Muscle of leg (tissue), 16 donors: ENCODE measurements around the gene TRIM39. TPM values are rescaled to one million over a fixed set of nuclear protein-coding genes. Genes with fewer than 3 reads are reported as not detected.
"Not testable (repeated sequence)": the region's sequence is repeated elsewhere in the genome, so short reads cannot be mapped to it uniquely, and the experiment has no call there.

Source experiments
- DNase-seq: peaks from one replicate; pipeline ENCODE4 v3.0.0; 2013
- H3K27ac ChIP-seq: one replicate; pipeline ENCODE4 v1.5.1; 2013; ENCODE audit warnings: mild to moderate bottlenecking, low read length, control low read depth
- H3K27me3 ChIP-seq: one replicate; pipeline ENCODE4 v1.6.1; 2013; ENCODE audit warnings: low read length; ENCODE audit not compliant: control insufficient read depth, insufficient read depth
- H3K36me3 ChIP-seq: one replicate; pipeline ENCODE4 v1.6.1; 2013; ENCODE audit warnings: low read length; ENCODE audit not compliant: control insufficient read depth, insufficient read depth
- H3K4me1 ChIP-seq: one replicate; pipeline ENCODE4 v1.6.1; 2013; ENCODE audit warnings: low read length; ENCODE audit not compliant: control insufficient read depth, insufficient read depth
- H3K4me3 ChIP-seq: one replicate; pipeline ENCODE4 v1.5.1; 2013; ENCODE audit warnings: low read length, control low read depth
- H3K9me3 ChIP-seq: replicated peaks from 2 replicates; pipeline ENCODE4 v1.6.1; 2013; ENCODE audit warnings: low read depth, low read length; ENCODE audit not compliant: control insufficient read depth
- WGBS: methylation state at CpG from one replicate; pipeline ENCODE4 v1.1.5; 2013; ENCODE audit warnings: missing lambda C conversion rate; ENCODE audit not compliant: insufficient coverage; 5-methylcytosine and 5-hydroxymethylcytosine counted together
- long read RNA-seq, 11 donors: transcript quantifications; one replicate each; lab custom pipeline, GENCODE V29; 2026
- polyA plus RNA-seq, 8 donors: library from polyadenylated mRNA; unstranded; fragments of 120-200 nt; gene quantifications; one replicate each; pipeline versions ENCODE4 v1.2.1 to v1.2.3, GENCODE V29; 2013; ENCODE audit warnings: inconsistent platforms in 1 of 8, low replicate concordance in 1 of 8; ENCODE audit not compliant: insufficient read length in 8 of 8, insufficient read depth in 1 of 8
- total RNA-seq: library from RNA; stranded (reverse); fragments of 120-200 nt; gene quantifications from one replicate; pipeline ENCODE4 v1.2.4, GENCODE V29; 2013

Gene TRIM39
- 7.4 TPM for total RNA-seq
- polyA plus RNA-seq: 1 to 10 TPM; 6.5 to 8.7 (median 7.3) TPM
- long read RNA-seq, donor 1: 0 reads
- long read RNA-seq, donor 2: 0 reads
- long read RNA-seq, donor 3: 0 reads
- long read RNA-seq, donor 4: 0 reads
- long read RNA-seq, donor 5, partial matches to known transcripts: 0 of 1 reads
- long read RNA-seq, donor 5, other reads (novel, unspliced or antisense): 0 of 1 reads
- long read RNA-seq, donor 6: 0 reads
- long read RNA-seq, donor 7: 0 reads
- long read RNA-seq, donor 8: 0 reads
- long read RNA-seq, donor 9: 0 reads
- long read RNA-seq, donor 10, partial matches to known transcripts: 0 of 1 reads
- long read RNA-seq, donor 10, other reads (novel, unspliced or antisense): 0 of 1 reads
- long read RNA-seq, donor 11: 0 reads

DNA sequence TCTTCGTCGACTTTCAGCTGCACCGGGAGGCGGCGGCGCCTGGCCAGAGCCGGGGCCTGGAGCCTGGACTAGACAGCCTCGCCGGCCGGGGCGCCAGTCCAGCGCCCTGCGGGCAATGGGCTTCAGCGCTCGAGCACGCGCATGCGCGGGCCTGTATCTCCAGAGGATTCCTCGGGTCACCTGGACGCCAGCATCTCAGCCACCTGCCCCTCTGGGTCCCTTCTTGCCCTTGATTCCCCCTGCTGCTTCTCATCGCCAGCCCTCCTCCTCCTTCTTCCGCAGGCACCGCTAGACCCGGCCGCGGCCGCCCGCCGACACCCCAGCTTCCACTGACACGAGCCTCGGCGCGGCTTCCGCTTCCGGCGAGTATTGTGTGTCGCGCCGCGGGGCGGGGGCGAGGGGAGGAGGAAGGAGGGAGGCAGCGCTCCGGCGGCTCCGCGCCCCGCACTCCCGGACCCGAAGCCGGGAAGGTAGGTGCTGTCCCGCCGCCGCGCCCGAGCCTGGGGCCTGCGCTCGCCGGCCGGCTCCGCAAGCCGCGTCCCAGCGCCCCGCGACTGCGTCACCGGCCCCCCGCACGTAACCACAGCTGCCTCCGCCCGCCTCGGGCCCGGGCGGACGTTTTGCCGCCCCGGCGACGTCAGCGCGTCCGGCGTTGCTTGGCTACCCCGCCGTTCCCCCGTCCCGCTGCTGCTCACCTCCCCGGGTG is at the start of gene TRIM39:
TRIM39 (plus strand) TSS at position 402 of the 706 bp plus-strand sequence. CDS start 2,391 bp downstream, outside the sequence.
- WGBS: under 1% methylated on average over 84 of the region's 90 CpGs
- Histone ChIP-seq H3K27me3 (no peaks in the 10 kb centered on the region), H3K4me3 (peak within 1 kb of the TSS; percentile 77), H3K4me1 (peaks cover 16% of the 10 kb centered on the region), H3K36me3 (peaks cover 22% of the 10 kb centered on the region), H3K9me3 (no peaks in the 10 kb centered on the region), H3K27ac (peak within 1 kb of the TSS; percentile 96)
- peak; percentile 94 for DNase-seq

DNA sequence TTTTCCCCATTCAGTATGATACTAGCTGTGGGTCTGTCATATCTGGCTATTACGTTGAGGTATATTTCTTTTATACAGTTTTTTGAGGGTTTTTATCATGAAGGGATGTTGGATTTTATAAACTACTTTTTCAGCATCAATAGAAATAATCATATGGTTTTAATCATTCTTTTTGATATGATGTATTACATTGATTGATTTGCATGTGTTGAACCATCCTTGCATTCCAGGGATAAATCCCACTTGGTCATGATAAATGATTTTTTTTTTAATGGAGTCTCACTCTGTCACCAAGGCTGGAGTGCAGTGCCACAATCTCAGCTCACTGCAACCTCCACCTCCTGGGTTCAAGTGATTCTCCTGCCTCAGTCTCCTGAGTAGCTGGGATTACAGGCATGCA is 45.7 kb upstream of the TRIM39 start:
- H3K27me3 ChIP-seq, H3K4me1 ChIP-seq, H3K4me3 ChIP-seq, H3K36me3 ChIP-seq, H3K27ac ChIP-seq, DNase-seq: not testable (repeated sequence)
- peaks cover 69% of the 10 kb centered on the region for H3K9me3 ChIP-seq
- WGBS: no CpG with 5 or more reads among the region's 1 CpG

DNA sequence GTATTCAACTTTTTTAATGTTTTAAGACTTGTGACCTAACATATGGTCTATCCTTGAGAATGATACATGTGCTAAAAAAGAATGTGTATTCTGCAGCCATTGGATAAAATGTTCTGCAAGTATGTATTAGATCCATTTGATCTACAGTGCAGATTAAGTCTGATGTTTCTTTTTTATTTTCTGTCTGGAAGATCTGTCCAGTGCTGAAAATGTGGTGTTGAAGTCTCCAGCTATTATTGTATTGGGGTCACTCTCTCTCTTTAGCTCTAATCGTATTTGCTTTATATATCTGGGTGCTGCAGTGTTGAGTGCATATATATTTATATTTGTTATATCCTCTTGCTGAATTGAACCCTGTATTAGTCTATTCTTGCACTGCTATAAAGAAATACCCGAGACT is 44.2 kb upstream of the TRIM39 start:
- Histone ChIP-seq H3K27ac (no peak overlapping the region), H3K9me3 (peaks cover 82% of the 10 kb centered on the region), H3K27me3 (no peaks in the 10 kb centered on the region), H3K36me3 (no peaks in the 10 kb centered on the region), H3K4me3 (no peak overlapping the region), H3K4me1 (no peaks in the 10 kb centered on the region)
- 100% methylated on average over 1 of the region's 2 CpGs for WGBS
- DNase-seq: no peak

DNA sequence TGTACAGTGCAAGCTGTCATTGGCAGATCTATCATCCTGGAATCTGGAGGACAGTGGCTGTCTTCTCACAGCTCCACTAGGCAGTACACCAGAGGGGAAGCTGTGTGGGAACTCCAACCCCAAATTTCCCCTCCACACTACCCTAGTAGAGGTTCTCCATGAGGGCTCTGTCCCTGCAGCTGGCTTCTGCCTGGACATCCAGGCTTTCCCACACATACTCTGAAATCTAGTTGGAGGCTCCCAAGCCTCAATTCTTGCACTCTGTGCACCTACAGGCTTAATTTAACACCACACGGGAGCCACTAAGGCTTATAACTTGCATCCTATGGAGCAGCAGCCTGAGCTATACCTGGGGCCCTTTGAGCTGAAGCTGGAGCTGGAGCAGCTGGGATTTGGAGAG is 43.0 kb upstream of the TRIM39 start:
- no peak overlapping the region for H3K27ac ChIP-seq
- H3K4me1 ChIP-seq: no peaks in the 10 kb centered on the region
- H3K9me3 ChIP-seq: peaks cover 78% of the 10 kb centered on the region
- H3K4me3 ChIP-seq: no peak overlapping the region
- no peak for DNase-seq
- H3K36me3 ChIP-seq: peaks cover 4% of the 10 kb centered on the region
- WGBS: 100% methylated on average over 1 of the region's 1 CpG
- H3K27me3 ChIP-seq: no peaks in the 10 kb centered on the region

DNA sequence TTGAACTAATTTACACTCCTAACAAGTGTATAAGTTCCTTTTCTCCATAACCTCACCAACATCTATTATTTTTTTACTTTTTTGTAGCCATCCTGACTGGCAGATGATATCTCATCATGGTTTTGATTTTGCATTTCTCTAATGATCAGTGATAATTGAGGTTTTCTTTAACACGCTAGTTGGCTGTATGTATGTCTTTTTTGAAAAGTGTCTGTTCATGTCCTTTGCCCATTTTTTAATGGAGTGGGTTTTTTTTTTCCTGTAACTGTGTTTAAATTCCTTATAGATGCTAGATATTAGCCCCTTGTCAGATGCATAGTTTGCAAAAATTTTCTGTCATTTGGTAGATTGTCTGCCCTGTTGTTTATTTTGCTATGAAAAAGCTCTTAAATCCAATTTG is 39.6 kb upstream of the TRIM39 start:
- H3K9me3 ChIP-seq: peaks cover 61% of the 10 kb centered on the region

DNA sequence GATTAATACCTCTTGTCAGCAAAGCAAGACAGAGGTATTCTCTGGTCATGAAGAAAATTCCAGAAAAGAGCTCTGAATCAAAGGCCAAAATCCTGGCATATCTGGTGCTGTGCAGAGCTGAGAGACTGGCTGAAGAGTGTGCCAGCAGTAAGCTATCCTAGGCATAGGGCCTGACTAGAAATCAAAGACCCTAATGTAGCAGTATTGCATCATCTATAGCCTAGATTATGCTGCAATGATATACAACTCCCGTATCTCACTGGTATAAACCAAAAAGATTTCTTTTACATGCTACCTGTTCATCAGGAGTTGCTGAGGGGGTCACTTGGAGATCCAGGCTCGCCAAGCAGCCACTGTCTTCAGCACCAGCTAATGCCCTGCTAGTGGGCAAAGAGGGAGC is 30.9 kb upstream of the TRIM39 start:
- no CpG with 5 or more reads among the region's 2 CpGs for WGBS
- peaks cover 32% of the 10 kb centered on the region for H3K36me3 ChIP-seq

More for the DNA sequence above, 39.6 kb upstream of the TRIM39 start:
- Histone ChIP-seq H3K36me3 (peaks cover 26% of the 10 kb centered on the region), H3K27ac (no peak overlapping the region), H3K4me1 (no peaks in the 10 kb centered on the region), H3K4me3 (no peak overlapping the region), H3K27me3 (no peaks in the 10 kb centered on the region)
- no CpG with 5 or more reads among the region's 1 CpG for WGBS
- no peak for DNase-seq

DNA sequence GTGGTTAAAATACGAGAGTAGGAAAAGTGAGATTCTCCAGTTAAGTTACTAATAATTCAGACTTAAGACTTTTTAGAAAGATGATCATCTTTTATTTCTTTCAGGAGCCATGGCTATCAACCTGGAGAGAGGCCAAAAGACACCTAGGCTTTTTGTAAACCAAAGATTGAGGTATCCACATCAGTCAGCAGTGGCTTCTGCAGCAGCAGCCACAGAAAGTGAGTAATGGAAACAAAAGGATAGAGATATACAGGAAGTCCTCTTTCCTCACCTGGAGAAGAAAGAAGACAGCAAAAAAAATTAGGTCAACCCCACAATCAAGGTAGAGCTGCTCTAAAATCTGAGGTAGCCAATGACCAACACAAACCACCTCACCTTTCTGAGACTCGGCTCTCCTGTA is 22.7 kb upstream of the TRIM39 start:
- Histone ChIP-seq H3K27ac (no peak overlapping the region), H3K4me1 (no peaks in the 10 kb centered on the region), H3K36me3 (peaks cover 11% of the 10 kb centered on the region), H3K27me3 (no peaks in the 10 kb centered on the region), H3K4me3 (no peak overlapping the region), H3K9me3 (peaks cover 26% of the 10 kb centered on the region)
- whole genome bisulfite sequencing: 100% methylated on average over 1 of the region's 2 CpGs
- no peak for DNase-seq

More for the DNA sequence above, 30.9 kb upstream of the TRIM39 start:
- Histone ChIP-seq H3K4me3 (no peak overlapping the region), H3K9me3 (peaks cover 11% of the 10 kb centered on the region), H3K27ac (no peak overlapping the region), H3K27me3 (no peaks in the 10 kb centered on the region), H3K4me1 (no peaks in the 10 kb centered on the region)
- no peak for DNase-seq

DNA sequence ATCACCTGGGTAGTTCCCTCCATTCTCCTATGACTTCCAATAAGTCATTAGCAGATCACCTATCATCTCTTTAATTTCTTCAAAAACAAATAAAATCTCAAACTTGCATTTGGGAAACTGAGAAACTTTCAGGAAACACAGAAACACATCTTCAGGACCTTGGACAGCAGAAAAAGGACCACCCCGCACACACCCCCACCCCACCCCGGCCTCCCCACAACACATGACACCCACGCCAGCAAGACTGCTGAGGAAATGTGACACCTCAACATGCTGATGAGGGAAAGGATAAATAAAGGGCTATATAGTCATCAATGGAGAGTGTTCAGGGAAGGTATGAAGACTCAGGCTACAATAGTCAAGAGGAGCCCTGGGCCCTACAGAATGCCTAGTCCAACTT is 15.6 kb upstream of the TRIM39 start:
- Histone ChIP-seq H3K27me3 (no peaks in the 10 kb centered on the region), H3K4me3 (no peak overlapping the region), H3K27ac (no peak overlapping the region), H3K4me1 (no peaks in the 10 kb centered on the region), H3K9me3 (no peaks in the 10 kb centered on the region), H3K36me3 (peaks cover 31% of the 10 kb centered on the region)
- peak; percentile 6 for DNase-seq
- WGBS: no CpG with 5 or more reads among the region's 3 CpGs

DNA sequence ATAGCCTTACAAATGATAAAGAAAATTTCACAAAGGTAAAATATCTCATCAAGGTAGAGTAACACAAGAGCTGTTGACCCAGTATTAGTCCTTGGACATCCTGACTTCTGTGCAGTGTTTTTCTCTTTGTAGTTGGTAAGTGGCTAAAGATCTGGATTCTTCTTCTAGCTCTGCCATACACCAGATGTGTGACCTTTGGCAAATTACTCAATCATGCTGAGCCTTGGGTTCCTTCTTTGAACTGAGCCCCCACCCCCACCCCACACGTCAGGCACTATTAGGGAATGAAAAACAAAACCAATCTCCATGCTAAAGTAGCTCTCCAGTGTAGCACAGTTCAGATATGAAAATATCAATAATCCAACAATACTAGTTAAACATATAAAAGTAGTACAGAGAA is 15.1 kb upstream of the TRIM39 start:
- no peak overlapping the region for H3K4me3 ChIP-seq
- WGBS: no CpG with 5 or more reads among the region's 1 CpG
- H3K4me1 ChIP-seq: no peaks in the 10 kb centered on the region
- H3K36me3 ChIP-seq: peaks cover 34% of the 10 kb centered on the region
- H3K27ac ChIP-seq: no peak overlapping the region
- H3K27me3 ChIP-seq: no peaks in the 10 kb centered on the region
- no peaks in the 10 kb centered on the region for H3K9me3 ChIP-seq
- no peak for DNase-seq

DNA sequence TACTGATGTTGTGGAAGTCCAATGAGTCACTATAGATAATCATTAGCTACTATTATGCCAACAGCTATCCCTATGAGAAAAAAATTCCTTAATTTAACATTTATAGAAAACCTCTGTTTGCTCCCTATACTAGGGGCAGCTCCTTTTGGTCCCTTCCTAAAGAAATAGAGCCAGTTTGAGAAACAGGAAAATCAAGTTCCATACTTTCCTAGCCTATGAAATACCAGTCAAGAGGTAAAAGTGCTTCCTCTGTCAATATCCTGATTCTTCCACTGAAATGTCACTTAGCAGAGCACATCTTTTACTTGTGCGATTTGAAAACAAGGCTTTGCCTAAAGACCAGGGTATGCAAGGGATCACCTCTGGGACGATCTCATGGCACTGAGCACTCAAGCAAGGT is 14.5 kb upstream of the TRIM39 start:
- 92% methylated on average over 2 of the region's 2 CpGs for WGBS
- H3K9me3 ChIP-seq: no peaks in the 10 kb centered on the region

More for the DNA sequence above, 14.5 kb upstream of the TRIM39 start:
- H3K4me3 ChIP-seq: no peak overlapping the region
- peaks cover 34% of the 10 kb centered on the region for H3K36me3 ChIP-seq
- no peak for DNase-seq
- no peaks in the 10 kb centered on the region for H3K27me3 ChIP-seq
- no peak overlapping the region for H3K27ac ChIP-seq
- H3K4me1 ChIP-seq: no peaks in the 10 kb centered on the region
